GM21390 (cell line): ENCODE data around the gene CARD19.

Experiments
- ATAC-seq: cut with Tn5 transposase; IDR thresholded peaks from one replicate; pipeline ENCODE4 v1.9.1; 2021; ENCODE audit not compliant: unreplicated experiment

The CARD19 gene

GRCh38 chr9:93117924-93118862, 22.2 kb downstream of the CARD19 start:
- ATAC-seq = no peak

DNA sequence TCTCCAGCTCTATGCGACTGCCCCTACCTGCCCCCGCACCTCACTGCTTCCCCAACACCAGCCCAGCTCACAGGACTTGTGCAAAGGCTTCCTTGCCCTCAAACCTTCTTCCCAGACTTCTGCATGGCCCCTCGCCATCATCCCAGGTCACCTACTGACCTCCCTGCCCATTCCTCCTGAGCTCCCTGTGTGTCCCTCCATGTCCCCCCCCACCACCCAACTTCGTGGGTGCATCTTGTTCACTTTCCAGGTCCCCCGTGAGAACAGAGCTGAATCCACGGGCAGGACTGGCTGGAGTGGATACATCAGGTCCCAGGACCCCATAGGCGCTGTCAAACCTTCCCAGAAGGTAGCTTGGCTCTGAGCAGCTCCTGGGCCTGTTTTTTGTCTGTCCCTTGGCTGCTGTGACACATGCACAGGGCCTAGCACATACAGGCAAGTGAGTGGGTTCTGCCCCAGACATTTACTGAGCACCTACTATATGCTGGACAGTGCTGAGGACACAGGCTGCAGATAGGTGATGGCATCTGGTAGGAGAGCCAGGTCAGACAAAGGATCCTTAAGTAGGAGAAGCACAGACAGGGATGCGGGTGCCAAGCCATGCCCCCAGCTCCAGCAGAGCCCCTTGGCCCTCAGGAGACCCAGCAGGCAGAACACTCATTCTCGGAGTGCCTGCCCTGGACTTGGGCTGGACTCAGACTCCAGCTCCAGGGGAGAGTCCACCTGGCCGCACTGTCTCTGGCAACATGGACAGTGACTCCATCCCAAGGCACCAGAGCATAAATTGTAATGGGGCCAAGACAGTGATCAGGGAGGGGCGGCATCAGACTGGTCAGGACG, 23.1 kb downstream of the CARD19 start:
- no peak for ATAC-seq

DNA sequence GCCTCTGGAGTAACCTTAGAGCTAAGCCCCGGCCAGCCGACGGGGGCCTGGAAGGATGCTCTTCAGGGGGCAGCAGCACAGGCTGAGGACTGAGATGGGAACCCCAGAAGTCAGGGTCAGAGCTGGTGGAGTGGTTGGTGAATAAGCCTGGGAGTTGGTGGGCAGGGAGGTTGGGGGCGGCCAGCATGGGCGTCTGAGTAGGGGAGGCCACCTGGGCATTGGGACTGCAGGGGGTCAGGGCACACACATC, 23.6 kb downstream of the CARD19 start:
- ATAC-seq = no peak

GRCh38 chr9:93119953-93120845, 24.2 kb downstream of the CARD19 start:
- peak; percentile 91 for ATAC-seq

DNA sequence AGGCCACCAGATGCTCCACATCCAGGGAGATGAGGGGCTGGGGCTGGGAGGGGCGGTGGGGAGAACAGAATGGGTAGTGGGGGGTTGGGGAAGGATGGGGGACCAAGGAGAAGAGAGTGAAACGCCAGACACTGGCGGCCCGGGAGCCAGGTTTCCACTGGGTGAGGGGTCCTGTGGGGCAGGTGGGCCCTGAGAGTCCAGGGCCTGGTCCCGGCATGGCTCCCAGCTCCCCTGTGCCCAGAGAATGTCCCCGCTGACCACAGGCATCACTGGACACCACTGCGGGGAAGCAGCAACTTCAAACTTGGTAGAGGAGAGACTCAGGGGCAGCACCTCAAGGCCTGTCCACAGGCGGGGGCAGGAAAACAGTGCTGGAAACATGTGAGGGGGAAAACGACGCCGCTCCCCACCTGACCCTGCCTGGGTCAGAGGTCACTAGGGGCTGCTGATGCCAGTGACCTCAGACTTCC, 24.9 kb downstream of the CARD19 start:
- ATAC-seq = no peak

DNA sequence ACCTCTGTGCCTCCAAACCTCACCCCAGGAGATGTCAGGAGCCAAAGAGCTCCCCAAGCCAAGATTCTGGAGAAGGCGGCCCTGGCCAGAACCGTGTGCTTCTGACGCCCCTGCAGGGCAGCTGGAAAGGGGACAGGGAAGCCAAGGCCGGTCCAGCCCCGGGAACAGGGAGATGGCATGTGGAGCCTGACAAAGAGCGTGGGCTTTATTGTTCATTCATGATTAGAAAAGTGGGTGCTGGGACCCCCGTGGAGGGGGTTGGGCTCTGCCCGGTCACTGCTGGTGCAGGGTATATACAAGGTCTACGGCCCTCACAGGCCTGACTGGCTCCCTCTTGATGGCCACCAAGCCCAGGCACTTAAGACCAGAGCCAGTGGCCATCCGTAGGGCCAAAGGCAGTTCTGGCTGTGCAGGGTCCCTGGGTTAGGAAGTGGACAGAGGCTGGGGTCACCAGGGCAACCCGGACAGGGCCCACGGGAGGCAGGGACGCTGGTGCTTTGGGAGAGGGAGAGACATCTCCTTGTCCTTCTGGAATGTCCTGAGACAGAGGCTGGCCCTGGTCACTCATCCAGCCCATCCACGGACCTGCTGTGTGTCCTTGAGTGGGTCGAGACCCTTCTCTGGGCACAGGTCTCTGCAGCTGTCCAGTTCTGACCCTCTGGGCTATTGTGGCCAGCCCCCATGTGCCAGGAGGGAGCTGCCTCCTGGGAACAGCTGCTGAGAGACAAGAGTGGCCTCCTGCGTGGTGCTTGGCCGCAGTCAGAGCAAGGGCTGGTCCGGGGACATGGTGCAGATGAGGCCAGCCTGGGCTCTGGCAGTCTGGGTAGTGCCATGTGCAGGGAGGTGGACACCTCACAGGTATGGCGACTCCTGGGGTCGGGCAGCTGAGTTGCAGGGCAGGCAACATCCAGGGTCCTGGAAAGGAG, 25.6 kb downstream of the CARD19 start:
- no peak for ATAC-seq

GRCh38 chr9:93122721-93123221, 26.8 kb downstream of the CARD19 start:
- ATAC-seq = no peak

DNA sequence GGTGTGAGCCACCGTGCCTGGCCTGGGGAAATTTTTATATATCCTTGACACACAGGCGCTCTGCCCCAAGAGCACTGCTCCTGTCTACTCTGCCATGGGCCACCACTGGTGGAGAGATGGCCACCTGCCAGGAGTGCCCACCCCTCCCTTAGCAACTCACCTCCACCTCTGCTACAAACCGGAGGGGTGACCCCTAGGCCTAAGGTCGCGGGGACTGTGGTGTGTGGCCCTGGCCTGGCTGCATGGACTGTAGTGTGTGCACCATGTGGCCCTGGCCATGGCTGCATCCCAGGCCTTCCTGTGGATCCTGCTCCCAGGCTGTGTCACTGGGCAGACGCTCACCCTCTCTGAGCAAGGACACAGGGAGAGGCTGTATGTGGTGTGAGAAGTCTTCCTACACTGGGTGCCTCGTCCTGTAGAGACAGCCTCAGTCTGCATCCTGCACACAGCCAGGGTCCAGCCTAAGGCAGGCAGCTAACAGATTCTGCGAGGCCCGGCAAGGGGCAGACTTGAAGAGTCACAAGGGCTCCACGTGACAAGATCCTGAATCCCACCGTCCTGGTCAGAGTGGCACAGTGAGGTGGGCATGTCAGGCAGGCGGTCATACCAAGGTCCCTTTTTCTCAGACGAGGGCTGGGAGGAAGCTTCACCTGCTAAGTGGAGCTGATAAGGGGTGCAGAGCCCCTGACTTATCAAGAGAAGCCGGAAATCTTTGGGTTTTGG, 27.7 kb downstream of the CARD19 start:
- ATAC-seq = no peak

- ATAC-seq = no peak
Measured at GRCh38 chr9:93124793-93125192, 28.8 kb downstream of the CARD19 start.

DNA sequence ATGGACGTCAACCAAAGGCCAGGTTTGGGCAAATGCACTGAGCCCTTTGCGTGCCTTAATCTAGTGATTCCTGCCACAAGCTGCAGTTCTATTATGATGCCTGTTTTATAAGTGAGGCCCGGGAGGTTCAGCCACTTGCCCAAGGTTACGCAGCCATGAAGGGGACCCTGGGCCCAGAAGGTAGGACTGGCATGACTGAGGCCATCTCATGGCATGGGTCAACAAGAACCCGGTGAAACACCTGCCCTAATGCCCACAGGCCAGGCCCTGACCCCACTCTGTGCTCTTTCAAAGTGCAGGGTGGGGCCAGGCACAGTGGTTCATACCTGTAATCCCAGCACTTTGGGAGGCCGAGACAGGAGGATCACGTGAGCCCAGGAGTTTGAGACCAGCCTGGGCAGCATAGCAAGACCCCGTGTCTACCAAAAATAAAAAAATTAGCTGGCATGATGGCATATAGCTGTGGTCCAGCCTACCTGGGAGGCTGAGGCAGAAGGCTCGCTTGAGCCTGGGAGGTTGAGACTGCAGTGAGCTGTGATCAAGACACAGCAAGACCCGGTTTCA, 29.4 kb downstream of the CARD19 start:
- ATAC-seq = no peak

- no peak for ATAC-seq
Measured at GRCh38 chr9:93126151-93126781, 30.2 kb downstream of the CARD19 start.

DNA sequence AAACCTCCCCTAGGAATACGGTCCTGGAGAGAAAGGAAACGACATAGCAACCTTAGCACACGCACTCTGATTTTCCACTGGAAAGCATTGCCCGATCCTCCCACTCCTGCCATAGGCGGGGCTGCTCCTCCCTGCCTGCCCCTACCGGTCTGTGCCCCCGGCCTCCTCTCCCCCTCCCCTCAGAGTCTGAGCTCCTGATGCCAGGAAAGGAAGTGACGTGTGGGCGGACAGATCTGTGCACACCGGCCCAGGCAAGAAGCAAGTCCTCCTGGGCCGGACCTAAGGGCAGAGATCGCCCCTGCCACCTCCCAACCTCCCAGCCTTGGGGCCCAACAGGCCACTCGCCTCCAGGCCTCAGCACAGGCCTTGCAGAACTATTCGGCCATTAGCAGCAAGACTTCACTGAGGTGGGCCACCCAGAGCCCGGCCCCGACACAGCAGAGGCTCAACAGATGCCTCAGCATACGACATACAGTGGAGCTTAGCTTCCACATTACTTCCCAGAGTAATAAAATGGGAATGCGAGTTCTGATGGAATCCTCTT, 30.9 kb downstream of the CARD19 start:
- ATAC-seq = no peak

DNA sequence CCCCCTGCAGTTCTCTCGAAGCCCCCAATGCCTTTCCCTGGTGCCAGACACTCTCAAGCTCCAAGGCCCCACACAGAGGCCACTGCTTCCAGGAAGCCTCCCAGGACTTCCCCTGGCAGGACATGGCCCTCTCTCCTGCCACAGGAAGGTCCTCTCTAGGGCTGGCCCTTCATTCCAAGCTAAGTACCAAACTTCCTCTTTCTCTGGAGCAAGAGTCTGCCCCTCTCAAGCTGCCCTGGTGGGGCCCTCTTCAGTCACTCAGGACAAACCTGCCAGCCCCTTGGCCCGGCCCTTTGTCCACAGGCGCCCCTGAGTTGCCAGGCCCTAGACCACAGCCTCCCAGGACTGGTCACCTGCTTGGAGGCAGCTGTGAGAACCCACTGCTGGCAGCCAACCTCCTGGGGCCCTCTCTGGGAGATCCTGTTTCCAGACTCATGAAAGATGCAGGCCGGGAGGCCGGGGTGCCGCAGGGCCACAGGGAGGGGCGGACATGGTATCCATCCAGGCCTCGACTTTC, 31.4 kb downstream of the CARD19 start:
- ATAC-seq = no peak

DNA sequence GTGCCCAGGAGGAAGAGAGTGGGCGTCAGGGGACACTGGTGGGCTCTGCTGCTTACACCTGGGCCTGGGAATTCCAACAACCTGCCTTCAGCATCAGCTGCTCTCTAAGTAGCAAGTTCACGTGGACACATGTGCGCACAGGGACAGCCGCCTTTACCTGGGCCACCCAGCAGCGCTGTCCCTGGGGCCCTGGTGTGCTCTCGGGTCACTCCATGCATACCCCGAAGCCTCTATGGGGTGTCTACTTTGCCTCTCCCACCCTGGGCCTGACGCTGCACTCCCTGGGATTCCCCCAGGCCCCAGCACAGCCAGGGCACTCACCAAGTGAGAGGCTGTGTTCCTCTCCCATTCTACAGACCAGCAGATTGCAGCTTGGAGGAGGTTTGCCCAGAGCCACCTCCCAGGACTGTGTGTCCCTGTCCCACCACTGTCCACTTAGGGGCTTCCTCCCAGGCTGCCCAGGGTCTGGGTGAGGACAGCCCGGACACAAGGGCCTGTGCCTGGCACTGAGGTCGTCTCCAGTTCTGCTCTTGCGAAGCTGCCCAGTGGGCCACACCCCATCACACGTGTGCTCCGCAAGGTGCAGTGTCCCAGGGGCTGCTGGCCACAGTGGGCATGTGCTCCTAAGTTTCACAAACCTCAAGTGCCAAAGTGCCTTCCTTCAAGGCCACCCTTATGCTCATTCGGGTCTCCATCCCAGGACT, 32.1 kb downstream of the CARD19 start:
- no peak for ATAC-seq

DNA sequence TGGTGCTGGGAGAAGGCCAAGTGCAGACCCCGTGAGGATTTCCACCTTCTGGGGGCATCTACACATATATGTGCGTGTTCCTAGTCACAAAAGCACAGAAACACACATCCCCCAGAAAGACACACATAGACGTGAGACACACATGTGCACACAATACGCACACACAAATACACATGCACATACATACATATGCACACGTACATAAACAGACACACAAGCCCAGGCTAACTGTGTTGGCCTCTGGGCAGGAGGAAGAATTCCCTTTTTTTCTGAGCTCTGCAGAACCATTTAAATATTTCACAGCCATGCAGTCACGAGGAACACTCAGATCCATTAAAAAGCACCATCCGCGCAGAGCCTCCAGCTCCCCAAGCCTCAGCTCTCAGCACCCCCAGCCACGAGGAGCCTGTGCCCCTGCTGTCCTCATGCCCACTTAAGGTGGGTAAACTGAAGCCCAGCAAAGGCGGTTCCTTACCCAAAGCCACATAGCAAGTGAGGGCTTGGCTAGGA, 32.8 kb downstream of the CARD19 start:
- no peak for ATAC-seq

GRCh38 chr9:93129286-93129685, 33.3 kb downstream of the CARD19 start:
- ATAC-seq = no peak
